ENCODE data around the gene NFYC. TPM values are rescaled to one million over a fixed set of nuclear protein-coding genes. Genes with fewer than 3 reads are reported as not detected.

Gene NFYC
- polyA plus RNA-seq, 1 donor: 66.0 TPM

DNA sequence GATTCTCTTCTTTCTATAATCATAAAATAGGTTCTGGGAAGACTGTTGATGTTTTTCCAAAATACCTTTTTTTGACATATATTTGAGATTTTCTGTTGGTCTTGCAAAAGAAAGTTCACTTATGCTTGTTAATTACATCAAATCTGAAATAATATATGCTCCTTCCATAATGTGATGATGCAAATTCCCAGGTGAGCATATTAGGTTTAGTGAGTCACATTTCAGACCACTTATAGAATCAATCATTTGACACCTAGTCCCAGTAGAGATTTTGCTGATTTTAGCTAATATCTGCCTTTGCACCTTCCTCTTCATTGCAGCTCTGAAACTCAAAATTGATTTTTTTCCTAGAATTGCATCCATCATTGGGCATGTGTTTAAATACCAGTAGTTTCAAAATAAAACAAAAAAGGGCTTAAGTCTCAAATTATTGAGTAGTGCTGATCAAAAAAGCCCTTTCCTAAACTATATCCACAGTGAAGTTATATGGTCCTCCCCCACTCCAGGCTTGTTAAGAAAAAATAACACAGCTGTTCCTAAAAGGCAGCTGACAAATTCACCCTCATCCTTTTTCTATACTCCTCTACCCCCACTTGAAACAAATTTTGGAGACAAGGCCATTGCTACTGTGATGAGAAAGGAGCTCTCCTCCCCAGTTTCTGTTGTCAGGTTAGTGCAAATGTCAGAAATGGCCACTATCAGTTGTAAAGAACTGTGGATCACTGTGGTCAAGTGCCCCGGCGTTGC is 55.0 kb downstream of the NFYC start:
- no peak for DNase-seq
- H3K9me3 ChIP-seq (ENCODE audit: control insufficient read depth, low read depth, low read length): no peaks in the 10 kb centered on the region
- WGBS (ENCODE audit: insufficient coverage, low lambda C conversion rate): no CpG with 5 or more reads among the region's 2 CpGs
- H3K36me3 ChIP-seq (ENCODE audit: control insufficient read depth, insufficient read depth, low read length): peaks cover 56% of the 10 kb centered on the region
- H3K4me3 ChIP-seq (ENCODE audit: low read length): no peak overlapping the region
- no peak overlapping the region for H3K27ac ChIP-seq (ENCODE audit: low read length)
- H3K27me3 ChIP-seq (ENCODE audit: control insufficient read depth, insufficient read depth, low read length): no peaks in the 10 kb centered on the region
- H3K4me1 ChIP-seq (ENCODE audit: control insufficient read depth, insufficient read depth, low read length): peaks cover 8% of the 10 kb centered on the region

DNA sequence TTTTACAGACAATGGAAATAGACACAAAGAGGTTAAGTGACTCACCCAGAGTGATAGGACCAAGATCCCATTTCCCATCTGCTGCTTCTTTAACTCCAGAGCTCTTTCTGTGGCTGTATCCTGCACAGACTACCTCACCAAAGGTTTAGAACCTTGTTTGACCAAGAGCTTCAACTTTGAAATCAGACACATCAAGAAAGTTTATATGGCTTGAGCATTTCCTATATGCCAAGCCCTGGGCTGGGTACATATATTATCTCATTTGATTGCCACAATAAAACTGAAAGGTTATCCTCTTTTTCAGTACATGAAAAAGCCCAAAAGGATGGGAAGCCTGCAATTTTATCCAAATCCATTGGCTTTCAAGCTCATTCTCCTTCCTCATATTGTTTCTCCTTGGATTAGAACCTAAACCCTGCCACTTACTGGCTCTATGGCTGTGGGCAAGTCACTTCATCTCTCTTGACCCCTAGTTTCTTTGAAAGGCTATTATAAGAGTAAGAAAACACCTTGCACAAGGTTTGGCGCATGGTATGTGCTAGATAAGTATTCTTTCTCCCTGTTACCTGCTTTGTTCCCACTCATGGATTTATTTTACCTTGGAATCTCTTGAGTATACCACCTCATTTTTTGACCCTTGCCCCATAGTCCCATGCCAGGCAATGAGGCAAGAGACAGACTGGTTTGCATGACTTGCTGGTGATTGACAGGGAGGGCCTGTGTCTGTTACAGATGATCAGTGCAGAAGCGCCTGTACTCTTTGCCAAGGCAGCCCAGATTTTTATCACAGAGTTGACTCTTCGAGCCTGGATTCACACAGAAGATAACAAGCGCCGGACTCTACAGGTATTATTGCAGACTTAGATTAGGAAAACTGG is 57.6 kb downstream of the NFYC start:
- Histone ChIP-seq H3K27ac (ENCODE audit: low read length) (peak overlapping the region; percentile 32), H3K4me1 (ENCODE audit: control insufficient read depth, insufficient read depth, low read length) (peaks cover 8% of the 10 kb centered on the region), H3K9me3 (ENCODE audit: control insufficient read depth, low read depth, low read length) (no peaks in the 10 kb centered on the region), H3K36me3 (ENCODE audit: control insufficient read depth, insufficient read depth, low read length) (peaks cover 49% of the 10 kb centered on the region), H3K4me3 (ENCODE audit: low read length) (no peak overlapping the region), H3K27me3 (ENCODE audit: control insufficient read depth, insufficient read depth, low read length) (no peaks in the 10 kb centered on the region)
- peak; percentile 26 to 50 for DNase-seq
- no CpG with 5 or more reads among the region's 5 CpGs for WGBS (ENCODE audit: insufficient coverage, low lambda C conversion rate)

DNA sequence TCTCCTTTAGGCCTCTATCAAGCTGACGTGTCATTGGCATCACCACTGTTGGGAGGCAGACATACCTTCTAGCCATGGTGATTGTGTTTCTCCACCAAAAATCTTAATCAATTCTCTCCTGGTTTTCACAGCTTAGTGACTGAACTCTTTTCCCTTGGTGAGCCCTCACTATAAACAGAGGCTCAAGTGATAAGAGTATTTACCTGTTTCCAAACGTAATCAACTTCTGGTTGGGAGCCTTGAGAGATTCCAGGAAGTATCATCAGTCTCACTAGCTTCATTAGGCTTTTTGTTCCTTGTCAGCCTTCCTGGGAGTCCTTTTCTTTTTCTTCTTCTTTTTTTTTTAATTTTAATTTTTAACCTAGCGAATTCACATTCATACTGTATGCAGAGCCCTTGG is 58.3 kb downstream of the NFYC start:
- H3K4me1 ChIP-seq (ENCODE audit: control insufficient read depth, insufficient read depth, low read length): peaks cover 8% of the 10 kb centered on the region
- H3K27ac ChIP-seq (ENCODE audit: low read length): peak overlapping the region; percentile 3
- H3K4me3 ChIP-seq (ENCODE audit: low read length): no peak overlapping the region
- H3K27me3 ChIP-seq (ENCODE audit: control insufficient read depth, insufficient read depth, low read length): no peaks in the 10 kb centered on the region
- no peaks in the 10 kb centered on the region for H3K9me3 ChIP-seq (ENCODE audit: control insufficient read depth, low read depth, low read length)
- peaks cover 53% of the 10 kb centered on the region for H3K36me3 ChIP-seq (ENCODE audit: control insufficient read depth, insufficient read depth, low read length)
- 80% methylated on average over 1 of the region's 3 CpGs for WGBS (ENCODE audit: insufficient coverage, low lambda C conversion rate)
- DNase-seq: no peak

- Histone ChIP-seq H3K9me3 (ENCODE audit: control insufficient read depth, low read depth, low read length) (no peaks in the 10 kb centered on the region), H3K36me3 (ENCODE audit: control insufficient read depth, insufficient read depth, low read length) (peaks cover 58% of the 10 kb centered on the region)
These were observed 59.0 kb downstream of the NFYC start for GRCh38 chr1:40750451-40750908.

GRCh38 chr1:40751802-40752201 is 60.3 kb downstream of the NFYC start:
- no peaks in the 10 kb centered on the region for H3K27me3 ChIP-seq (ENCODE audit: control insufficient read depth, insufficient read depth, low read length)
- peaks cover 8% of the 10 kb centered on the region for H3K4me1 ChIP-seq (ENCODE audit: control insufficient read depth, insufficient read depth, low read length)
- no peak overlapping the region for H3K4me3 ChIP-seq (ENCODE audit: low read length)
- no peaks in the 10 kb centered on the region for H3K9me3 ChIP-seq (ENCODE audit: control insufficient read depth, low read depth, low read length)
- WGBS (ENCODE audit: insufficient coverage, low lambda C conversion rate): no CpG with 5 or more reads among the region's 4 CpGs
- DNase-seq: no peak
- peaks cover 66% of the 10 kb centered on the region for H3K36me3 ChIP-seq (ENCODE audit: control insufficient read depth, insufficient read depth, low read length)
- no peak overlapping the region for H3K27ac ChIP-seq (ENCODE audit: low read length)

More at GRCh38 chr1:40750451-40750908, 59.0 kb downstream of the NFYC start:
- H3K27ac ChIP-seq (ENCODE audit: low read length): no peak overlapping the region
- H3K4me1 ChIP-seq (ENCODE audit: control insufficient read depth, insufficient read depth, low read length): peaks cover 8% of the 10 kb centered on the region
- DNase-seq: no peak
- WGBS (ENCODE audit: insufficient coverage, low lambda C conversion rate): 100% methylated on average over 1 of the region's 2 CpGs
- H3K27me3 ChIP-seq (ENCODE audit: control insufficient read depth, insufficient read depth, low read length): no peaks in the 10 kb centered on the region
- no peak overlapping the region for H3K4me3 ChIP-seq (ENCODE audit: low read length)

GRCh38 chr1:40753142-40753882 is 61.8 kb downstream of the NFYC start:
- no peak for DNase-seq
- peaks cover 73% of the 10 kb centered on the region for H3K36me3 ChIP-seq (ENCODE audit: control insufficient read depth, insufficient read depth, low read length)
- no peak overlapping the region for H3K4me3 ChIP-seq (ENCODE audit: low read length)
- H3K9me3 ChIP-seq (ENCODE audit: control insufficient read depth, low read depth, low read length): no peaks in the 10 kb centered on the region
- peaks cover 8% of the 10 kb centered on the region for H3K4me1 ChIP-seq (ENCODE audit: control insufficient read depth, insufficient read depth, low read length)
- 94% methylated on average over 6 of the region's 8 CpGs for WGBS (ENCODE audit: insufficient coverage, low lambda C conversion rate)
- no peak overlapping the region for H3K27ac ChIP-seq (ENCODE audit: low read length)
- no peaks in the 10 kb centered on the region for H3K27me3 ChIP-seq (ENCODE audit: control insufficient read depth, insufficient read depth, low read length)

DNA sequence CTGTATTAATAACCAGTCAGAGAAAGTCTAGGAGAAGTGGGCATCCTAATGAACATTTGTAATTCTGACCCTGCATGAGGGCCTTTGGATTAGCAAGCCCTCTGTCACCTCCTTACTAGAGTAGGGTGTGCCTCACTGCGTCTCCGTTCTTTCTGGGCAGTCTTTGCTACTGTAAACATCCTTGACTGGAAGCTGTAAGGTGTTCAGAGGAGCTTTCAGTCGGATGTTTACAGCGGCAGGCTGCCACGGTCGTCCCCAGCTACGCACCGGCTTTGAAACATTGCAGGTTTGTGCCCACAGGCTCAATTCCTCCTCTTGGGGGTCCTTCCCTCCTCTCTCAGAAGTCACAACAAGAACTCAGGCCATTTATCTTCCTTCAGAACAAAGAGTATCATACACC is 62.7 kb downstream of the NFYC start:
- no peak overlapping the region for H3K27ac ChIP-seq (ENCODE audit: low read length)

GRCh38 chr1:40755067-40755466 is 63.6 kb downstream of the NFYC start:
- Histone ChIP-seq H3K27ac (ENCODE audit: low read length) (no peak overlapping the region), H3K27me3 (ENCODE audit: control insufficient read depth, insufficient read depth, low read length) (no peaks in the 10 kb centered on the region), H3K4me1 (ENCODE audit: control insufficient read depth, insufficient read depth, low read length) (peaks cover 5% of the 10 kb centered on the region), H3K36me3 (ENCODE audit: control insufficient read depth, insufficient read depth, low read length) (peaks cover 77% of the 10 kb centered on the region), H3K4me3 (ENCODE audit: low read length) (no peak overlapping the region), H3K9me3 (ENCODE audit: control insufficient read depth, low read depth, low read length) (no peaks in the 10 kb centered on the region)
- no CpG with 5 or more reads among the region's 4 CpGs for WGBS (ENCODE audit: insufficient coverage, low lambda C conversion rate)
- DNase-seq: no peak

More for the DNA sequence above, 62.7 kb downstream of the NFYC start:
- peaks cover 8% of the 10 kb centered on the region for H3K4me1 ChIP-seq (ENCODE audit: control insufficient read depth, insufficient read depth, low read length)
- H3K27me3 ChIP-seq (ENCODE audit: control insufficient read depth, insufficient read depth, low read length): no peaks in the 10 kb centered on the region
- H3K36me3 ChIP-seq (ENCODE audit: control insufficient read depth, insufficient read depth, low read length): peaks cover 75% of the 10 kb centered on the region
- H3K9me3 ChIP-seq (ENCODE audit: control insufficient read depth, low read depth, low read length): no peaks in the 10 kb centered on the region
- H3K4me3 ChIP-seq (ENCODE audit: low read length): no peak overlapping the region
- DNase-seq: no peak
- WGBS (ENCODE audit: insufficient coverage, low lambda C conversion rate): no CpG with 5 or more reads among the region's 8 CpGs

- Histone ChIP-seq H3K36me3 (ENCODE audit: control insufficient read depth, insufficient read depth, low read length) (peaks cover 79% of the 10 kb centered on the region), H3K27ac (ENCODE audit: low read length) (no peak overlapping the region), H3K4me3 (ENCODE audit: low read length) (no peak overlapping the region), H3K4me1 (ENCODE audit: control insufficient read depth, insufficient read depth, low read length) (peaks cover 5% of the 10 kb centered on the region), H3K27me3 (ENCODE audit: control insufficient read depth, insufficient read depth, low read length) (no peaks in the 10 kb centered on the region), H3K9me3 (ENCODE audit: control insufficient read depth, low read depth, low read length) (no peaks in the 10 kb centered on the region)
- 100% methylated on average over 3 of the region's 3 CpGs for WGBS (ENCODE audit: insufficient coverage, low lambda C conversion rate)
- DNase-seq: no peak
These were observed 65.0 kb downstream of the NFYC start for GRCh38 chr1:40756523-40756922.

- no peak for DNase-seq
- no peak overlapping the region for H3K27ac ChIP-seq (ENCODE audit: low read length)
These were observed 65.6 kb downstream of the NFYC start for GRCh38 chr1:40757084-40757483.

More at GRCh38 chr1:40757084-40757483, 65.6 kb downstream of the NFYC start:
- no peaks in the 10 kb centered on the region for H3K9me3 ChIP-seq (ENCODE audit: control insufficient read depth, low read depth, low read length)
- H3K27me3 ChIP-seq (ENCODE audit: control insufficient read depth, insufficient read depth, low read length): no peaks in the 10 kb centered on the region
- H3K4me1 ChIP-seq (ENCODE audit: control insufficient read depth, insufficient read depth, low read length): peaks cover 5% of the 10 kb centered on the region
- peaks cover 83% of the 10 kb centered on the region for H3K36me3 ChIP-seq (ENCODE audit: control insufficient read depth, insufficient read depth, low read length)
- no CpG with 5 or more reads among the region's 8 CpGs for WGBS (ENCODE audit: insufficient coverage, low lambda C conversion rate)
- no peak overlapping the region for H3K4me3 ChIP-seq (ENCODE audit: low read length)

Measured in large intestine (tissue), 3 donors.